Measurements from ENCODE around the gene BBS7. TPM values are rescaled to one million over a fixed set of nuclear protein-coding genes. Genes with fewer than 3 reads are reported as not detected.

The BBS7 gene
- total RNA-seq, 6 experiments from 2014 or later: 1.8 to 7.0 (median 3.6) TPM

GRCh38 chr4:121873604-121874003, 3.3 kb upstream of the BBS7 start:
- Histone ChIP-seq H3K9me3 (no peaks in the 10 kb centered on the region), H3K27ac (no peak overlapping the region), H3K4me3 (no peak overlapping the region), H3K27me3 (no peaks in the 10 kb centered on the region), H3K36me3 (no peaks in the 10 kb centered on the region), H3K4me1 (peaks cover 0 to 8% (median 0%) of the 10 kb centered on the region in 4 donors)
- DNase-seq (no peak), ATAC-seq (no peak)
- intact Hi-C loops (cut with DNase I): no loop called here
- no peak for TF ChIP-seq CTCF (IDR thresholded peaks at IDR 0.05)
- no peak for TF ChIP-seq POLR2A (IDR thresholded peaks at IDR 0.05)
- WGBS (ENCODE audit: insufficient coverage, low coverage, low lambda C conversion rate, missing lambda C conversion rate): 45% methylated on average over 3 of the region's 3 CpGs

DNA sequence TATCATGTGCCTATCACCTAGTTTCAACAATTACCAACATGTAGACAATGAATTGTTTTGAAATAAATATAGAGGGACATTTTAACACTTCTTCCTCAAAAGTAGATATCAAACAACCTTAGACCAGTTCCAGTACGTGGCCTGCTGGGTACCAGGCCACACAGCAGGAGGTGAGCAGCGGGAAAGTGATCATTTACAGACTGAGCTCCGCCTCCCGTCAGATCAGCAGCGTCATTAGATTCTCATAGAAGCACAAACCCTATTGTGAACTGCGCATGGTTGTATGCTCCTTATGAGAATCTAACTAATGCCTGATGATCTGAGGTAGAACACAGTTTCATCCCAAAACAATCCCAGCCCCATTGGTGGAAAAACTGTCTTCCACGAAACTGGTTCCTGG, 6.5 kb downstream of the BBS7 start:
- no peak for TF ChIP-seq CTCF (IDR thresholded peaks at IDR 0.05)
- no peak for TF ChIP-seq POLR2A (IDR thresholded peaks at IDR 0.05)
- intact Hi-C loops (cut with DNase I): no loop called here

DNA sequence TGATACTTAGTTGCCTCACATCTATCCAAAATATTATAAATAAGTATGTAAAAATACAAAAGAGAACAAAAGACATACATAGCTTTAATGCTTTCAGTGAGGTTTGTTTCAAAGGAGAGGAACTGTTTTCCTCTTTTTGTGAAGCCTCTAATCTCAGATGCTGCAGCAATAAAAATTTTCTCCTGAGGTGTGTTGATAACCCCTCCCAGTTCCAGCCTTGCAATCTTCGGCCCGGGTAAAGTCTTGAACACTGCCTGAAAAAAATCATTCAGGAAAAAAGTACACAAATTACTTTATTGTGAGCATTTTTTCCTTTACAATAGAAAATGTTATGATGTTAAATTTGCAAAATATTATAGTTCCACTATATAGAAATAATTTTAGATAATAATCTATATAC, 8.8 kb downstream of the BBS7 start:
- H3K4me1 ChIP-seq: no peaks in the 10 kb centered on the region
- no peak for TF ChIP-seq POLR2A (IDR thresholded peaks at IDR 0.05)
- TF ChIP-seq CTCF (IDR thresholded peaks at IDR 0.05): no peak
- WGBS (ENCODE audit: insufficient coverage, low coverage, low lambda C conversion rate, missing lambda C conversion rate): 86% methylated on average over 2 of the region's 2 CpGs
- DNase-seq: no peak
- H3K9me3 ChIP-seq: no peaks in the 10 kb centered on the region
- no peak for ATAC-seq
- no peak overlapping the region for H3K27ac ChIP-seq
- peaks cover 0 to 14% (median 0%) of the 10 kb centered on the region in 4 donors for H3K36me3 ChIP-seq
- intact Hi-C loops (cut with DNase I): no loop called here
- H3K4me3 ChIP-seq: no peak overlapping the region
- H3K27me3 ChIP-seq: no peaks in the 10 kb centered on the region

More for the DNA sequence above, 6.5 kb downstream of the BBS7 start:
- H3K36me3 ChIP-seq: peaks cover 0 to 14% (median 2%) of the 10 kb centered on the region in 4 donors
- H3K27ac ChIP-seq: no peak overlapping the region
- DNase-seq (no peak), ATAC-seq (no peak)
- no peaks in the 10 kb centered on the region for H3K27me3 ChIP-seq
- no peaks in the 10 kb centered on the region for H3K4me1 ChIP-seq
- WGBS (ENCODE audit: insufficient coverage, low coverage, low lambda C conversion rate, missing lambda C conversion rate): 87% methylated on average over 7 of the region's 7 CpGs
- no peak overlapping the region for H3K4me3 ChIP-seq
- H3K9me3 ChIP-seq: no peaks in the 10 kb centered on the region

GRCh38 chr4:121860121-121860520, 10.2 kb downstream of the BBS7 start:
- Histone ChIP-seq H3K36me3 (peaks cover 0 to 14% (median 0%) of the 10 kb centered on the region in 4 donors), H3K27ac (no peak overlapping the region), H3K4me1 (no peaks in the 10 kb centered on the region), H3K27me3 (no peaks in the 10 kb centered on the region), H3K4me3 (no peak overlapping the region), H3K9me3 (no peaks in the 10 kb centered on the region)
- TF ChIP-seq POLR2A (IDR thresholded peaks at IDR 0.05) (no peak), CTCF (IDR thresholded peaks at IDR 0.05) (no peak)
- intact Hi-C loops (cut with DNase I): no loop called here
- DNase-seq (no peak), ATAC-seq (no peak)

DNA sequence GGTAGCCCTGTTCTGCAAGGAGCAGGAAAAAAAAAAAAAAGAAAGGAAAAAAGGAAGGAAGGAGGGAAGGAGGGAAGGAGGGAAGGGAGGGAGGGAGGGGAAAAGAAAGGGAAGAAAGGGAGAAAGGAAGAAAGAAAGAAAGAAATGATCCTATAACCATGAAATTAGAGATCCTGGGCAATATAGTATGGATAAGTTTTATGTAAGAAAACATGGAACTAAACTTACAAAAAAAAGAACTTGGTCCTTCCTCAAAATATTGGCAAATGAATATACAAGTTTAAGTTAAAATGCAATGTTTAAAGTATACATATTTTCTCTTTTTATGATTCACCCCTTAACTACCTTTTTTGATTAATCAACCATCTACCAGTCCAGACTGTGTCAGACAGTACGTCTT, 18.9 kb downstream of the BBS7 start:
- H3K36me3 ChIP-seq: peaks cover 0 to 7% (median under 1%) of the 10 kb centered on the region in 4 donors
- H3K27me3 ChIP-seq: no peaks in the 10 kb centered on the region
- H3K4me1 ChIP-seq: no peaks in the 10 kb centered on the region
- DNase-seq (no peak), ATAC-seq (no peak)
- H3K9me3 ChIP-seq: no peaks in the 10 kb centered on the region
- intact Hi-C loops (cut with DNase I): no loop called here
- TF ChIP-seq CTCF (IDR thresholded peaks at IDR 0.05): no peak
- TF ChIP-seq POLR2A (IDR thresholded peaks at IDR 0.05): no peak
- 80% methylated on average over 1 of the region's 1 CpG for WGBS (ENCODE audit: insufficient coverage, low coverage, low lambda C conversion rate, missing lambda C conversion rate)
- no peak overlapping the region for H3K27ac ChIP-seq
- no peak overlapping the region for H3K4me3 ChIP-seq

All from right lobe of liver (tissue), 6 donors.